Thyroid gland (tissue), 4 donors: Measurements from ENCODE around the gene TOGARAM2. TPM values are rescaled to one million over a fixed set of nuclear protein-coding genes. Genes with fewer than 3 reads are reported as not detected.

ENCODE experiments used
- DNase-seq, 2 donors: peaks; one replicate each; pipeline ENCODE4 v3.0.0-alpha.2; 2019
- H3K27ac ChIP-seq, 3 donors: fragments of 200-600 bp; sonication (generic); 1 replicate in 2 of 3; 2 replicates in 1 of 3; pipeline ENCODE4 v1.5.1; 2016 to 2019; ENCODE audit warnings: mild to moderate bottlenecking in 1 of 3, moderate library complexity in 1 of 3
- H3K27me3 ChIP-seq: fragments of 200-600 bp; sonication (generic); one replicate; pipeline ENCODE4 v1.5.1; 2019
- H3K36me3 ChIP-seq, 2 donors: fragments of 200-600 bp; sonication (generic); one replicate each; pipeline ENCODE4 v1.5.1; 2016 to 2019
- H3K4me1 ChIP-seq, 2 donors: fragments of 200-600 bp; sonication (generic); one replicate each; pipeline ENCODE4 v1.5.1; 2017 to 2019
- H3K4me3 ChIP-seq, 3 donors: fragments of 200-600 bp; sonication (generic); replicated peaks in 1 of 3; 1 replicate in 2 of 3; 2 replicates in 1 of 3; pipeline ENCODE4 v1.5.1; 2016; ENCODE audit warnings: mild to moderate bottlenecking in 1 of 3
- H3K9me3 ChIP-seq: fragments of 200-600 bp; sonication (generic); one replicate; pipeline ENCODE4 v1.5.1; 2017
- POLR2A ChIP-seq, 2 donors: fragments of 450-650 bp; IDR thresholded peaks; one replicate each; pipeline ENCODE4 v1.6.1; 2017; ENCODE audit warnings: antibody characterized with exemption in 2 of 2, mild to moderate bottlenecking in 2 of 2, moderate library complexity in 1 of 2
- WGBS, 2 donors: methylation state at CpG; one replicate each; pipeline ENCODE4 v1.1.5; 2017; 5-methylcytosine and 5-hydroxymethylcytosine counted together
- intact Hi-C: fragments of 100-400 bp; cut with DNase I; formaldehyde crosslinking; loops from one replicate; pipeline ENCODE4 v1.15.1; 2023
- total RNA-seq, 4 donors: library from RNA; depleted of rRNA; stranded (reverse); fragments of >200 nt; gene quantifications; one replicate each; pipeline ENCODE4 v1.2.3, GENCODE V29; 2016
- TF ChIP-seq, protein P1 (sequence below), 6 experiments: fragments of 200-600 bp in 3 of 6; fragments of 450-650 bp in 3 of 6; sonication (generic) in 3 of 6; IDR thresholded peaks; one replicate each; pipeline ENCODE4 v1.5.1; 2016 to 2019; ENCODE audit warnings: antibody characterized with exemption in 6 of 6, mild to moderate bottlenecking in 2 of 6, inconsistent platforms in 1 of 6, moderate library complexity in 1 of 6

The TOGARAM2 gene
- under 1 TPM; under 0.01 to 0.78 (median 0.35) TPM for total RNA-seq

DNA sequence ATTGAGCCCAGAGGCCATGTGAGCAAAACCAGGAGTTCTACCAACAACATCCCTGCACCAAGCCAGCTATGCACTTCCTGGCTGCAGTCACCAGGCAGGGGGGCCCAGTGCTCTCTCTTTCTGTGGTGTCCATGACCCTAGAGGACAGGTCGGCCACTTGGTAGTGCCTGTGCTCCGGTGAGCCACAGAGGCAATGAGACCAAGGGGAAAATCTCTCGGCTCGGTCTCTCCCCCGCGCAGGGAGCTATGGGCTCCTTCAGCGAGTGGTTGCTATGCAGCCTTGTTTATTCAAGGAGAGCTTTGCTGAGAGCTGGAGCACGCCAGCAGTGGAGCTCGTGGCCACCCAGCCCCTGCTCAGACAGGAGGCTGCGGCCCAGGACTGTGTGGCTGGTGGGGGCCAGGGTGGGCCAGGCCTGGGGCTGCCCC lies at the start of gene TOGARAM2:
TSS of gene TOGARAM2 (plus strand) at position 283 of the 426 bp plus-strand sequence. CDS start 13,537 bp downstream, outside the sequence.
- H3K4me3 ChIP-seq, result no peak within 1 kb of the TSS
- no peaks in the 10 kb centered on the region for H3K9me3 ChIP-seq
- H3K27me3 ChIP-seq, result no peaks in the 10 kb centered on the region
- TF ChIP-seq, protein P1, sequence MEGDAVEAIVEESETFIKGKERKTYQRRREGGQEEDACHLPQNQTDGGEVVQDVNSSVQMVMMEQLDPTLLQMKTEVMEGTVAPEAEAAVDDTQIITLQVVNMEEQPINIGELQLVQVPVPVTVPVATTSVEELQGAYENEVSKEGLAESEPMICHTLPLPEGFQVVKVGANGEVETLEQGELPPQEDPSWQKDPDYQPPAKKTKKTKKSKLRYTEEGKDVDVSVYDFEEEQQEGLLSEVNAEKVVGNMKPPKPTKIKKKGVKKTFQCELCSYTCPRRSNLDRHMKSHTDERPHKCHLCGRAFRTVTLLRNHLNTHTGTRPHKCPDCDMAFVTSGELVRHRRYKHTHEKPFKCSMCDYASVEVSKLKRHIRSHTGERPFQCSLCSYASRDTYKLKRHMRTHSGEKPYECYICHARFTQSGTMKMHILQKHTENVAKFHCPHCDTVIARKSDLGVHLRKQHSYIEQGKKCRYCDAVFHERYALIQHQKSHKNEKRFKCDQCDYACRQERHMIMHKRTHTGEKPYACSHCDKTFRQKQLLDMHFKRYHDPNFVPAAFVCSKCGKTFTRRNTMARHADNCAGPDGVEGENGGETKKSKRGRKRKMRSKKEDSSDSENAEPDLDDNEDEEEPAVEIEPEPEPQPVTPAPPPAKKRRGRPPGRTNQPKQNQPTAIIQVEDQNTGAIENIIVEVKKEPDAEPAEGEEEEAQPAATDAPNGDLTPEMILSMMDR (IDR thresholded peaks at IDR 0.05), result no peak
- no peak for TF ChIP-seq POLR2A (IDR thresholded peaks at IDR 0.05)
- DNase-seq, result peak; percentile 78 to 80
- intact Hi-C loops, result no loop called here
- peaks cover 0 to 34% of the 10 kb centered on the region in 2 donors for H3K4me1 ChIP-seq
- WGBS, 2 donors, result 40% methylated on average over 1 of the region's 10 CpGs; no CpG with 5 or more reads in 1 of the 2 donors
- no peaks in the 10 kb centered on the region for H3K36me3 ChIP-seq
- no peak within 1 kb of the TSS for H3K27ac ChIP-seq

DNA sequence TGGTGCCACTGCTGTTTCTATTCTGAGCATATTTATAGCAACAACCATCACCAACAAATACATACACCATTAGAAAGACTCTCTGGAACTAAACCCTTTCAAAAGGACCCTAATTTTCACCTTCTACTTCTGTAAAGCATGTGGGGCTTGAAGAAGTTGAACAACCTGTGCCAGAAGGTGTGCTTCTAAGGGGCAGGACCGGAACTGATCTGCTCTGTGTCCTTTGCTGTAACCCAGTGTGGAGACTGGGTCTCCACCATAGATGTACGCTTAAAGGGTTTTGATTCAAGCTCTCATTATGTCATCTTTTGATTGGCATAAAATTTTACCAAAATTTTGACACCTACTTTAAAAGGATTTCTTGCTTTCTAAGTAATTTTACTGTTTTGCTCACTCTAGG lies 46.3 kb upstream of the TOGARAM2 start:
- Histone ChIP-seq H3K4me1 (no peaks in the 10 kb centered on the region), H3K27ac (no peak overlapping the region), H3K9me3 (no peaks in the 10 kb centered on the region), H3K36me3 (peaks cover 20 to 21% of the 10 kb centered on the region in 2 donors), H3K4me3 (no peak overlapping the region), H3K27me3 (no peaks in the 10 kb centered on the region)
- no peak for DNase-seq
- TF ChIP-seq POLR2A (IDR thresholded peaks at IDR 0.05), result no peak
- TF ChIP-seq, protein P1 (IDR thresholded peaks at IDR 0.05), result no peak
- intact Hi-C loops, result no loop called here
- 98% methylated on average over 2 of the region's 2 CpGs for WGBS, 2 donors

DNA sequence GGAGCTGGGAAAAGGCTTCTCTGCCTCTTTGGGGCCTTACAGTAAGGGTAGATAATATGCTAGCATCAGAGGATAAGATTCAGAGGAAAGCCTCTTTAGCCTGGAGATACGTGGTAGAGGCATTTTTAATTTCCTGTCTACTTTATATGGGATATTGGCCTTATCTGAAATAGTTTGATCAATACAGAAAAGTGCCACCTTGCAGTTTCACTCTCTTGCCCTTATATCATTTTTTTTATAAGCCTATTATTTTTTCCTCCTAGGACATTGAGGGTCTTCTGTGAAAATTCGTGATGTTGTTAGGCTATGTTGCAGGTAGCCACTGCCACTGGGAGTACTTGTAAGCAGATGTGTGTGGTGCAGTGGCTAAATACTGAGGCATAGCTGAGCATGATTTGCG lies 40.1 kb upstream of the TOGARAM2 start:
- Histone ChIP-seq H3K27ac (no peak overlapping the region), H3K4me3 (no peak overlapping the region), H3K4me1 (no peaks in the 10 kb centered on the region), H3K27me3 (no peaks in the 10 kb centered on the region), H3K9me3 (no peaks in the 10 kb centered on the region), H3K36me3 (peaks cover 26 to 34% of the 10 kb centered on the region in 2 donors)
- DNase-seq, result no peak
- 97 to 98% methylated on average over 3 of the region's 3 CpGs for WGBS, 2 donors
- TF ChIP-seq, protein P1 (IDR thresholded peaks at IDR 0.05), result no peak
- no peak for TF ChIP-seq POLR2A (IDR thresholded peaks at IDR 0.05)
- intact Hi-C loops, result no loop called here

DNA sequence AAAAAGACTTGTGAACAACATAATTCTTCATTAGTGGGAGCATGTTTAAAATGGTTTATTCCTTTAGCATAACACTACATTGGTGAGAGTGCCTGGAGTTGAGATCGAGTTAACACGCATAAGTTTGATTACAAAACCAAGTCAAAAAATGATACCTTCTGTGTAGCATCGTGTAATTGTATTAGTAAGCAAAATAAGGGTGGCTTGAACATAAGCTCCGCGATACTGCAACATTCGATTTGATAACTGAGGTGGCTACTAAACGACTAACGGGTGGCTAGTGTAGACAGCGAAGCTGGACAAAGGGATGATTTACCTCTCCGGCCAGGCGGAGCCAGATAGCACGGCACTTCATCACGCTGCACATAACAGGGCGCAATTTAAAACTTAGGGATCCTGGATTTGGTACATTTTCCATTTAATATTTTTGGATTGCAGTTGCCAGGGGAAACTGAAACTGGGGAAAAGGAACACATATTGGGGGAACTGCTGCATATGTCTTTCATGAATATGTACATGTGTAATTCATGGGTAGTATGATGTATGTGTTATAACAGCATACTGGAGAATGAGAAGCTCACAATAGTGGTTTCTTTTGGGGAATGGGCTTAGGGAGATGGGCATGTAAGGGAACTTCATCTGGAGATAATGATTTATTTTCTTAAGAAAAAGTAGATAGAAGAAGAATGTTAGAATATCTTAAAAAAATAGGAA lies 36.4 kb upstream of the TOGARAM2 start:
- Histone ChIP-seq H3K4me3 (no peak overlapping the region), H3K4me1 (no peaks in the 10 kb centered on the region), H3K36me3 (peaks cover 46 to 51% of the 10 kb centered on the region in 2 donors), H3K27me3 (no peaks in the 10 kb centered on the region), H3K9me3 (no peaks in the 10 kb centered on the region), H3K27ac (no peak overlapping the region)
- DNase-seq, result no peak
- 81 to 94% methylated on average over 14 of the region's 14 CpGs for WGBS, 2 donors
- TF ChIP-seq, protein P1 (IDR thresholded peaks at IDR 0.05), result no peak
- TF ChIP-seq POLR2A (IDR thresholded peaks at IDR 0.05), result no peak
- intact Hi-C loops, result no loop called here

DNA sequence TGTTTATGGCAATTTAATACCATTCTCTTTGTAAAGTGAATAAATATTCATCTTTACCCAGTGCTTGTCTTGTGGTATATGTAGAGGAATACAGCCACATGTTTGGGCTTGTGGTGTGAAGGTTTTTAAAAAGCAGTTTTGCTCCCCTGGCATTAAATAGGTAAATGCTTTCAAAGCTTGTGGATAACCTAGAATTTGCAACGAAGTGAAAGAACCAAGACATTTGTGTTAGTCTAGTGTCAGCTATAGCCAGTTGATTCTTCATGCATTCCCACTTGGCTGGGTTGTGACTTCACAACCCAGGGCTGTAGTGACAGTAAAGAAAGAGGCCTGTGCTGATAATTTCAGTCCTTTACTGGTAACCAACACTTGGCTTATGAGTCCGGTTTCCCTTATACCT lies 32.9 kb upstream of the TOGARAM2 start:
- WGBS, 2 donors, result 95 to 96% methylated on average over 2 of the region's 2 CpGs
- TF ChIP-seq, protein P1 (IDR thresholded peaks at IDR 0.05), result no peak
- TF ChIP-seq POLR2A (IDR thresholded peaks at IDR 0.05), result no peak
- no peaks in the 10 kb centered on the region for H3K4me1 ChIP-seq
- intact Hi-C loops, result no loop called here
- H3K4me3 ChIP-seq, result no peak overlapping the region
- no peak overlapping the region for H3K27ac ChIP-seq
- no peak for DNase-seq
- H3K36me3 ChIP-seq, result peaks cover 27 to 42% of the 10 kb centered on the region in 2 donors
- no peaks in the 10 kb centered on the region for H3K27me3 ChIP-seq
- H3K9me3 ChIP-seq, result no peaks in the 10 kb centered on the region
